H1 (cell line): ENCODE results near the gene RHEX. TPM values are rescaled to one million over a fixed set of nuclear protein-coding genes. Genes with fewer than 3 reads are reported as not detected.
A peak's percentile ranks its signal among the peaks of the same experiment; 100 is the strongest.

Experiments used
- CTCF ChIA-PET: fragments of 300-600 bp; sonication (Branson Sonifier 250); formaldehyde crosslinking; loops from one replicate; lab custom pipeline; 2021; ENCODE audit not compliant: partially characterized antibody; lab: Charles Lee
- POLR2A ChIA-PET: fragments of 300-600 bp; sonication (Branson Sonifier 250); formaldehyde crosslinking; loops from one replicate; lab custom pipeline; 2021; ENCODE audit warnings: inconsistent platforms; ENCODE audit not compliant: partially characterized antibody; lab: Charles Lee
- DNase-seq, 2 experiments: peaks; one replicate each; pipeline versions ENCODE4 v3.0.0 to v3.0.0-alpha.2; 2010 to 2022; ENCODE audit warnings: low spot score in 2 of 2, low read depth in 1 of 2, mixed read lengths in 1 of 2
- FAIRE-seq: peaks from 2 replicates; lab custom pipeline; 2011; peaks lifted over from hg19 to GRCh38; lab: Jason Lieb, UNC
- H2AFZ ChIP-seq: 2 replicates; pipeline ENCODE4 v1.8.1; 2012; ENCODE audit warnings: low read length, inconsistent platforms
- H2AK5ac ChIP-seq: 2 replicates; pipeline ENCODE4 v1.6.1; 2013; ENCODE audit warnings: low read depth, low read length
- H2BK120ac ChIP-seq: replicated peaks from 2 replicates; pipeline ENCODE3; 2013; ENCODE audit warnings: low read depth, low read length, inconsistent platforms
- H2BK12ac ChIP-seq: 2 replicates; pipeline ENCODE4 v1.6.1; 2013; ENCODE audit warnings: low read depth, low read length
- H2BK15ac ChIP-seq: 2 replicates; pipeline ENCODE4 v1.6.1; 2013; ENCODE audit warnings: low read length
- H2BK20ac ChIP-seq: 2 replicates; pipeline ENCODE4 v1.6.1; 2013; ENCODE audit warnings: low read length
- H2BK5ac ChIP-seq: 2 replicates; pipeline ENCODE4 v1.6.1; 2013; ENCODE audit warnings: low read depth, low read length
- H3K14ac ChIP-seq: 2 replicates; pipeline ENCODE4 v1.6.1; 2013; ENCODE audit warnings: inconsistent platforms; ENCODE audit not compliant: insufficient read length
- H3K18ac ChIP-seq: 2 replicates; pipeline ENCODE4 v1.6.1; 2013; ENCODE audit warnings: low read length; ENCODE audit errors: extremely low read depth
- H3K23ac ChIP-seq: 2 replicates; pipeline ENCODE4 v1.6.1; 2013; ENCODE audit warnings: inconsistent platforms; ENCODE audit not compliant: insufficient read length
- H3K23me2 ChIP-seq: 2 replicates; pipeline ENCODE4 v1.6.1; 2013; ENCODE audit warnings: low read depth, low read length
- H3K27ac ChIP-seq: 2 replicates; pipeline ENCODE4 v1.6.1; 2011; ENCODE audit warnings: low read depth, low read length, inconsistent platforms
- H3K27me3 ChIP-seq, 4 experiments: replicated peaks in 1 of 4; 1 replicate in 1 of 4; 2 replicates in 3 of 4; pipeline versions ENCODE4 v1.6.1 to v1.8.1; 2011 to 2013; ENCODE audit warnings: low read length in 3 of 4, mild to moderate bottlenecking in 3 of 4, inconsistent platforms in 2 of 4, mixed read lengths in 2 of 4, moderate library complexity in 1 of 4; ENCODE audit not compliant: control insufficient read depth in 3 of 4, insufficient read depth in 3 of 4; ENCODE audit errors: extremely low read depth in 1 of 4
- H3K36me3 ChIP-seq, 4 experiments: 2 replicates each; pipeline versions ENCODE4 v1.6.1 to v1.8.1; 2011 to 2013; ENCODE audit warnings: mild to moderate bottlenecking in 4 of 4, low read length in 3 of 4, moderate library complexity in 2 of 4, control low read depth in 1 of 4, inconsistent platforms in 1 of 4; ENCODE audit not compliant: insufficient read depth in 4 of 4, control insufficient read depth in 2 of 4
- H3K4ac ChIP-seq: replicated peaks from 2 replicates; pipeline ENCODE3; 2013; ENCODE audit warnings: low read length, low read depth, mixed read lengths, inconsistent platforms; ENCODE audit not compliant: insufficient read length
- H3K4me1 ChIP-seq, 4 experiments: replicated peaks in 1 of 4; 1 replicate in 1 of 4; 2 replicates in 3 of 4; pipeline versions ENCODE4 v1.6.1 to v1.8.1; 2011 to 2013; ENCODE audit warnings: low read length in 3 of 4, inconsistent platforms in 2 of 4, mixed read lengths in 1 of 4; ENCODE audit not compliant: insufficient read depth in 4 of 4, control insufficient read depth in 3 of 4
- H3K4me2 ChIP-seq, 2 experiments: 2 replicates each; pipeline versions ENCODE4 v1.6.1 to v1.8.1; 2011 to 2013; ENCODE audit warnings: low read depth in 2 of 2, low read length in 2 of 2, control low read depth in 1 of 2, inconsistent platforms in 1 of 2, mild to moderate bottlenecking in 1 of 2; ENCODE audit not compliant: insufficient read depth in 1 of 2
- H3K4me3 ChIP-seq, 4 experiments: fragments of 200-600, 300-600 bp in 1 of 4; sonication (generic), shearing (Covaris generic), sonication (Bioruptor Twin) in 1 of 4; 2 replicates each; pipeline versions ENCODE4 v1.5.1 to v1.8.1; 2011 to 2016; ENCODE audit warnings: low read length in 4 of 4, low read depth in 3 of 4, control low read depth in 2 of 4, inconsistent platforms in 2 of 4, mild to moderate bottlenecking in 2 of 4, mixed read lengths in 1 of 4, moderate library complexity in 1 of 4; ENCODE audit not compliant: insufficient read depth in 2 of 4; ENCODE audit errors: extremely low read depth in 1 of 4
- H3K56ac ChIP-seq: replicated peaks from 2 replicates; pipeline ENCODE3; 2013; ENCODE audit warnings: low read depth, mild to moderate bottlenecking, mixed read lengths, low read length, inconsistent platforms; ENCODE audit not compliant: insufficient read length
- H3K79me1 ChIP-seq: 2 replicates; pipeline ENCODE4 v1.6.1; 2013; ENCODE audit warnings: low read depth, low read length, control low read depth
- H3K79me2 ChIP-seq, 2 experiments: 2 replicates each; pipeline versions ENCODE4 v1.6.1 to v1.8.1; 2012 to 2013; ENCODE audit warnings: low read length in 2 of 2, mild to moderate bottlenecking in 2 of 2, inconsistent platforms in 1 of 2; ENCODE audit not compliant: insufficient read depth in 2 of 2, control insufficient read depth in 1 of 2
- H3K9ac ChIP-seq, 4 experiments: replicated peaks in 1 of 4; 1 replicate in 1 of 4; 2 replicates in 3 of 4; pipeline versions ENCODE4 v1.6.1 to v1.8.1; 2011 to 2013; ENCODE audit warnings: low read depth in 3 of 4, low read length in 3 of 4, control low read depth in 2 of 4, mild to moderate bottlenecking in 2 of 4, moderate library complexity in 2 of 4, inconsistent platforms in 1 of 4; ENCODE audit errors: extremely low read depth in 1 of 4
- H3K9me3 ChIP-seq, 2 experiments: 2 replicates each; pipeline versions ENCODE4 v1.6.1 to v1.8.1; 2012 to 2013; ENCODE audit warnings: mild to moderate bottlenecking in 2 of 2, moderate library complexity in 2 of 2, control low read depth in 1 of 2, inconsistent platforms in 1 of 2, low read depth in 1 of 2, low read length in 1 of 2, mixed read lengths in 1 of 2; ENCODE audit not compliant: insufficient read depth in 2 of 2
- H4K20me1 ChIP-seq, 2 experiments: replicated peaks in 1 of 2; 2 replicates each; pipeline versions ENCODE3 to v1.8.1; 2011 to 2013; ENCODE audit warnings: inconsistent platforms in 2 of 2, low read length in 2 of 2, mild to moderate bottlenecking in 1 of 2; ENCODE audit not compliant: insufficient read depth in 2 of 2, control insufficient read depth in 1 of 2
- H4K5ac ChIP-seq: 2 replicates; pipeline ENCODE4 v1.6.1; 2013; ENCODE audit warnings: low read length, low read depth, mixed read lengths, inconsistent platforms; ENCODE audit not compliant: insufficient read length
- H4K8ac ChIP-seq: 2 replicates; pipeline ENCODE4 v1.8.0; 2013; ENCODE audit warnings: mild to moderate bottlenecking, moderate library complexity, low read length, inconsistent platforms; ENCODE audit not compliant: insufficient read depth; ENCODE audit errors: extremely low read depth
- H4K91ac ChIP-seq: replicated peaks from 2 replicates; pipeline ENCODE3; 2013; ENCODE audit warnings: low read length, mixed read lengths, inconsistent platforms; ENCODE audit not compliant: insufficient read length
- WGBS, 2 experiments: shearing (Covaris generic) in 1 of 2; methylation state at CpG; one replicate each; pipeline versions ENCODE4 v1.1.6 to v1.1.7; 2013 to 2015; ENCODE audit warnings: low lambda C conversion rate in 2 of 2, mixed read lengths in 2 of 2, inconsistent platforms in 1 of 2, low coverage in 1 of 2, missing lambda C conversion rate in 1 of 2; ENCODE audit not compliant: insufficient replicate concordance in 2 of 2, insufficient coverage in 1 of 2, insufficient read length in 1 of 2; ENCODE audit errors: extremely low coverage in 1 of 2, missing lambda C conversion rate in 1 of 2; 5-methylcytosine and 5-hydroxymethylcytosine counted together
- polyA plus RNA-seq, 7 experiments: library from polyadenylated mRNA; depleted of rRNA in 3 of 7; stranded (reverse) in 5 of 7; unstranded in 2 of 7; fragments of >200 nt in 5 of 7; fragments of 200-250 nt in 2 of 7; gene quantifications; 1 replicate in 5 of 7; 2 replicates in 1 of 7; 4 replicates in 1 of 7; pipeline versions ENCODE4 v1.2.1 to v1.2.3, GENCODE V29; 2011 to 2013; ENCODE audit warnings: missing spikeins in 2 of 7, mixed read lengths in 2 of 7
- total RNA-seq: library from RNA; stranded (reverse); fragmentation: NEBNext Ultra II Directional; extraction: Animal tissue kit (Norgen Biotek cat#: 25700); gene quantifications from 2 replicates; pipeline ENCODE4 v1.2.1, GENCODE V29; 2021
- TF ChIP-seq, protein P1 (sequence below): IDR thresholded peaks from 2 replicates; pipeline ENCODE4 v1.6.1; 2012; ENCODE audit warnings: inconsistent platforms

RHEX gene
- total and polyA plus RNA-seq, 2 of the 8 experiments (the other 6 are each of a cell fraction or from before 2014, with no cell fraction given): not detected

DNA sequence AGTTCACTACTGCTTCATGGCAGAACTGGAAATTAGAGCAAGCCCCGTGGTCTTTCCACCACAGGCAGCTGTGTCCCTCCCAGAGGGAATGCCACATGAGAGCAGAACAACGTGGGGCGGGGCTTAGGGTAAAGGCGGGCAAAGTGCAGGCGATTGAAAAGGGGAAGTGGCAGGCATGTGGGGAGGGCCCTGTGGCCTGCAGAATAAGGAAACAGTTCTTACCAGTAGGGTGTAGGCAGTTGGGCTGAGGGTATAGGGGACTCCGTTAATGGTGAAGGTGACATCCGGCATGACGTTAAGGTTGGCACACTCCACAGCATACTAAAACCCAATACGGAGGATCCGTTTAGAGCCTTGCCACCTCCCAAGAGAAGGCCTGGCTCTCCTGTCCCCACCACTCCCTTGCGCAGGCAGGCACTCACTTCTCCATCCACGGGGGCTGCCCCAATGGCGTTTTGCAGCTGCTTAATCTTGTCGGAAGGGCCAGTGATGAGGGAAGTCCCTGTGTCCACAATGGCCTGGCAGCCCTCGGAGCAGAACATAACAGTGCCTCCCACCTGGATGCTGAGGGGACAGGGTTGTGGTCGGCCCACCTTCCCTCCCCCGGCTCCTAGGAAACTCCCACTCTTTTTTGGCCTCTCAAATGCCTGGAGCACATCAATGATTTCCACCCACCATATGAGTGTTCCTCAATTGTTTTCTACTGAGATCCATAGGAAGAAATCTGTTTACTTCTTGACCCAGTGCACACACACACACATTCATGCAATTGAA is 40.7 kb upstream of the RHEX start:
- H3K23me2 ChIP-seq: no peaks in the 10 kb centered on the region
- no peaks in the 10 kb centered on the region for H3K36me3 ChIP-seq
- no peaks in the 10 kb centered on the region for H3K79me1 ChIP-seq
- H3K4me2 ChIP-seq: no peak overlapping the region
- no peak overlapping the region for H2BK120ac ChIP-seq
- H2BK5ac ChIP-seq: no peak overlapping the region
- peak overlapping the region; percentile 68; the same call in 1 of the 2 replicates for H2AFZ ChIP-seq
- H3K56ac ChIP-seq: no peak overlapping the region
- H3K4me1 ChIP-seq: no peaks in the 10 kb centered on the region
- H2BK12ac ChIP-seq: peak overlapping the region; percentile 86; the same call in 1 of the 2 replicates
- H3K18ac ChIP-seq: 0 out of 2 replicates have a peak overlapping the region, but pooled peaks have one; percentile 24
- H4K8ac ChIP-seq: peak overlapping the region; percentile 75; the same call in 1 of the 2 replicates
- no peaks in the 10 kb centered on the region for H3K9me3 ChIP-seq
- 82% methylated on average over 17 of the region's 17 CpGs; no CpG with 5 or more reads in 1 of the 2 experiments for WGBS, 2 experiments
- no peak overlapping the region for H4K5ac ChIP-seq
- no peak overlapping the region for H2BK15ac ChIP-seq
- no peaks in the 10 kb centered on the region for H3K79me2 ChIP-seq
- H3K4me3 ChIP-seq: no peak overlapping the region
- ChIA-PET POLR2A (no interaction called here), CTCF (interaction anchor here (0.6 to 1.4 kb wide), 5 partner anchors 9 to 87 kb away, joined by 3 to 5 read pairs (median 3); no protein-coding TSS in a partner anchor)
- FAIRE-seq (no peak), DNase-seq (no peak)
- H3K27me3 ChIP-seq: 0 out of 7 replicates have a peak, but pooled peaks cover 0 to 1% (median 0%) of the 10 kb centered on the region in 4 experiments
- H3K4ac ChIP-seq: no peak overlapping the region
- no peak overlapping the region for H4K91ac ChIP-seq
- no peak overlapping the region for H3K14ac ChIP-seq
- no peaks in the 10 kb centered on the region for H4K20me1 ChIP-seq
- no peak overlapping the region for H3K9ac ChIP-seq
- no peak overlapping the region for H2BK20ac ChIP-seq
- no peak overlapping the region for H3K23ac ChIP-seq
- H3K27ac ChIP-seq: no peak overlapping the region
- H2AK5ac ChIP-seq: no peak overlapping the region
- TF ChIP-seq, protein P1, sequence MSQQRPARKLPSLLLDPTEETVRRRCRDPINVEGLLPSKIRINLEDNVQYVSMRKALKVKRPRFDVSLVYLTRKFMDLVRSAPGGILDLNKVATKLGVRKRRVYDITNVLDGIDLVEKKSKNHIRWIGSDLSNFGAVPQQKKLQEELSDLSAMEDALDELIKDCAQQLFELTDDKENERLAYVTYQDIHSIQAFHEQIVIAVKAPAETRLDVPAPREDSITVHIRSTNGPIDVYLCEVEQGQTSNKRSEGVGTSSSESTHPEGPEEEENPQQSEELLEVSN: peak; percentile 77
